Left ventricle myocardium inferior (tissue), 1 donor: Measurements from ENCODE around the gene DIAPH2. TPM values are rescaled to one million over a fixed set of nuclear protein-coding genes. Genes with fewer than 3 reads are reported as not detected.

Source experiments
- DNase-seq: peaks from one replicate; pipeline ENCODE4 v3.0.0-alpha.2; 2020
- H3K27ac ChIP-seq: fragments of 200-600 bp; replicated peaks from 2 replicates; pipeline ENCODE4 v1.8.0; 2021
- H3K27me3 ChIP-seq: fragments of 200-600 bp; 2 replicates; pipeline ENCODE4 v1.8.0; 2021; ENCODE audit warnings: low read depth
- H3K36me3 ChIP-seq: fragments of 200-600 bp; 2 replicates; pipeline ENCODE4 v1.8.0; 2021
- H3K4me1 ChIP-seq: fragments of 200-600 bp; 2 replicates; pipeline ENCODE4 v1.8.0; 2021
- H3K4me3 ChIP-seq: fragments of 200-600 bp; 2 replicates; pipeline ENCODE4 v1.8.0; 2021; ENCODE audit warnings: mild to moderate bottlenecking, moderate library complexity
- H3K9me3 ChIP-seq: fragments of 200-600 bp; replicated peaks from 2 replicates; pipeline ENCODE4 v1.8.0; 2021
- intact Hi-C: fragments of 100-400 bp; cut with micrococcal nuclease; formaldehyde crosslinking; loops from one replicate; pipeline ENCODE4 v1.11.0; 2022
- total RNA-seq: library from RNA; stranded (reverse); fragmentation: NEBNext Ultra II Directional; extraction: Animal tissue kit (Norgen Biotek cat#: 25700); gene quantifications from one replicate; pipeline ENCODE4 v1.2.1, GENCODE V29; 2021
- TF ChIP-seq, protein P1 (sequence below): fragments of 200-600 bp; IDR thresholded peaks from 2 replicates; pipeline ENCODE4 v1.8.0; 2021; ENCODE audit warnings: antibody characterized with exemption, mild to moderate bottlenecking, borderline replicate concordance
- donor health status: DM: no; HTN: yes; CAD: no; lungs with severe emphysema.

Gene DIAPH2
- total RNA-seq, 1 donor from 2014 or later, result 9.3 TPM

DNA sequence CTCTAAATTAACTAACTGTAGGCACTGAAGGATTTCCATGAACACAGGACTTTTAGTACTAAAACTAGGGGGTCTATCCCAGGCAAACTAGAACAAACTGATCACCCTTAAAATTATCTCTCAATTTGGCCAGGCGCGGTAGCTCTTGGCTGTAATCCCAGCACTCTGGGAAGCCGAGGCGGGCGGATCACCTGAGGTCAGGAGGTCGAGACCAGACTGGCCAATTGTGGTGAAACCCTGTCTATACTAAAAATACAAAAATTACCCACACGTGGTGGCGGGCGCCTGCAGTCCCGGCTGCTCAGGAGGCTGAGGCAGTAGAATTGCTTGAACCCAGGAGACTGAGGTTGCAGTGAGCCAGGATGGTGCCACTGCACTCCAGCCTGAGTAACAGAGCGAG is 635.7 kb downstream of the DIAPH2 start:
- TF ChIP-seq, protein P1, sequence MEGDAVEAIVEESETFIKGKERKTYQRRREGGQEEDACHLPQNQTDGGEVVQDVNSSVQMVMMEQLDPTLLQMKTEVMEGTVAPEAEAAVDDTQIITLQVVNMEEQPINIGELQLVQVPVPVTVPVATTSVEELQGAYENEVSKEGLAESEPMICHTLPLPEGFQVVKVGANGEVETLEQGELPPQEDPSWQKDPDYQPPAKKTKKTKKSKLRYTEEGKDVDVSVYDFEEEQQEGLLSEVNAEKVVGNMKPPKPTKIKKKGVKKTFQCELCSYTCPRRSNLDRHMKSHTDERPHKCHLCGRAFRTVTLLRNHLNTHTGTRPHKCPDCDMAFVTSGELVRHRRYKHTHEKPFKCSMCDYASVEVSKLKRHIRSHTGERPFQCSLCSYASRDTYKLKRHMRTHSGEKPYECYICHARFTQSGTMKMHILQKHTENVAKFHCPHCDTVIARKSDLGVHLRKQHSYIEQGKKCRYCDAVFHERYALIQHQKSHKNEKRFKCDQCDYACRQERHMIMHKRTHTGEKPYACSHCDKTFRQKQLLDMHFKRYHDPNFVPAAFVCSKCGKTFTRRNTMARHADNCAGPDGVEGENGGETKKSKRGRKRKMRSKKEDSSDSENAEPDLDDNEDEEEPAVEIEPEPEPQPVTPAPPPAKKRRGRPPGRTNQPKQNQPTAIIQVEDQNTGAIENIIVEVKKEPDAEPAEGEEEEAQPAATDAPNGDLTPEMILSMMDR, result no peak
- Histone ChIP-seq H3K9me3 (no peaks in the 10 kb centered on the region), H3K27me3 (no peaks in the 10 kb centered on the region), H3K4me1 (no peaks in the 10 kb centered on the region), H3K4me3 (no peak overlapping the region), H3K27ac (no peak overlapping the region), H3K36me3 (no peaks in the 10 kb centered on the region)
- intact Hi-C loops, result no loop called here
- DNase-seq, result no peak

DNA sequence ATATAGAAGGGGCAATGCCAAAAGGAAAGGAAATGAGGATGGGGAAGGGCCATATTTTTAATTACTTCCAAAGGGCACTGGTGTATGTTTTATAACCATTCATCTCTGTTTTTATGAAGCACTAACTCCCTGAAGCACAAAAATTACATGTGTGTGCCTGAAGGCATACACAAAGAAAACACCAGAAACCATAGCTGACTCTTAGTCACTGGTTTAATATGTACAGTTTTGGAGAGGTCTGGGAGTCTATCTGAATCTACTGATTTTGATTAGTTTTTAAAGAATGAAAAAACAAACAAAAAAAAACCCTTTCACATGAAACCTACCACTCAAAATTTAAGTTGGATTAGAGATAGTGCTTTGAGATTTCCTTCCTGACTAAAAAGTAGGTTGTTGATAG is 637.8 kb downstream of the DIAPH2 start:
- TF ChIP-seq, protein P1, result no peak
- H3K36me3 ChIP-seq, result no peaks in the 10 kb centered on the region
- H3K4me3 ChIP-seq, result no peak overlapping the region
- H3K4me1 ChIP-seq, result no peaks in the 10 kb centered on the region
- intact Hi-C loops, result no loop called here
- DNase-seq, result no peak
- no peak overlapping the region for H3K27ac ChIP-seq
- H3K9me3 ChIP-seq, result no peaks in the 10 kb centered on the region
- H3K27me3 ChIP-seq, result no peaks in the 10 kb centered on the region

DNA sequence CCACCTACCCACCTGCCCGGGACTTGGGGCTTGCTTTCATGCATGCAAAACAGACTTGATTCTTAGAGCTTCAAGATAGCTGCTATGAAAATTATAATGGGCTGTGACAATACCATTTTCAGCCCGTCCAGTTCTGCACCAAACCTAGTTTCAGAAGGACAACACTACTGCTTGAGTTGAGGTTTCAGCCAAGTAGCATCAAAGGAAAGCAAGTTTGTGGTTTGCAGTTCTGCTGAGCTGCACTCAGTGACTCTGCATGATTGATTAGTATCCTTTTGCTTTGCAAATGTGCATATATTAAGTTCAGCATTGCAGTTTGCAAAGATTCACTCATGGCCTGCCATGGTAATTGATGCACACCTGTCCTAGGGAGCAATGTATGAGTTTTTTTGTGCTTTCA is 641.8 kb downstream of the DIAPH2 start:
- Histone ChIP-seq H3K27me3 (no peaks in the 10 kb centered on the region), H3K9me3 (no peaks in the 10 kb centered on the region), H3K4me1 (no peaks in the 10 kb centered on the region), H3K4me3 (no peak overlapping the region), H3K36me3 (no peaks in the 10 kb centered on the region), H3K27ac (no peak overlapping the region)
- intact Hi-C loops, result no loop called here
- no peak for DNase-seq
- TF ChIP-seq, protein P1, result no peak

DNA sequence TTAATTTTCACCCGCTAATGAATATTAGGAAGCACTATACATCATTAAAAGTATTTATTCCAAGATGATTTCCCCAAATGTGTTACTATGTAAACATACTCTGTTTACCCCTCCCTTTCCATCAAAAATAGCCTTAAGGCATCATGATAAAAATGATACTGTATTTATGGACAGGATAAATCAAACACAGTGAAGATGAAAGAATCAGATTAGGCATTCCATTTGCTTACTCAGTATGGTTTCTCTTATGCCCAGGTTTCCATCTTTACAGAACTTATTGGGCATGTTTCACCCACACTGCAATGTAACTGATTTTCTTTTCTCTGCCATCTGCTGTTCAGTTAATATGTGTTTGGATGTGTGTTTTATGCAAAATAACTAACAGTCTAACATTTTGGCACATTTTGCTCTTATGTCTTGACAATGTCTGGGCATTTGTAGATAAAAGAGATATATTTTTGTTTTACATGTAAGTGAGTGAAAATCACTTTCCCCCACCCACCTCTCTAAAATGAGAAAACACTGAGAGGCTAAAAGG is 644.3 kb downstream of the DIAPH2 start:
- intact Hi-C loops, result no loop called here
- TF ChIP-seq, protein P1, result no peak
- no peak overlapping the region for H3K27ac ChIP-seq
- H3K4me1 ChIP-seq, result no peaks in the 10 kb centered on the region
- no peaks in the 10 kb centered on the region for H3K27me3 ChIP-seq
- no peak overlapping the region for H3K4me3 ChIP-seq
- H3K9me3 ChIP-seq, result no peaks in the 10 kb centered on the region
- no peak for DNase-seq
- no peaks in the 10 kb centered on the region for H3K36me3 ChIP-seq

DNA sequence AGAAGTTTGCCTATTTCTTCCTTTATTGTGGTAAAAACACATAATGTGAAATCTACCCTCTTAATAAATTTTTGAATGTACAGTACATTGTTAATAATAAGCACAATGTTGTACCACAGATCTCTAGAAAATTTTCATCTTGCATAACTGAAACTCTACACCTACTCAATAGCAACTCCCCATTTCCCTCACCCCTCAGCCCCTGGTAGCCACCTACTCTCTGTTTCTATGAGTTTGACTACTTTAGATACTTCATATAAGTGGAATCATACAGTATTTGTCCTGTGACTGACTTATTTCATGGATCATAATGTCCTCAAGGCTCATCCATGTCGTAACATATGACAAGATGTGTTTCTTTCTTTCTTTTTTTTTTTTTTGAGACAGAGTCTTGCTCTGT is 645.5 kb downstream of the DIAPH2 start:
- H3K9me3 ChIP-seq, result no peaks in the 10 kb centered on the region
- TF ChIP-seq, protein P1, result no peak
- DNase-seq, result no peak
- H3K27ac ChIP-seq, result no peak overlapping the region
- H3K36me3 ChIP-seq, result no peaks in the 10 kb centered on the region
- no peaks in the 10 kb centered on the region for H3K27me3 ChIP-seq
- H3K4me1 ChIP-seq, result no peaks in the 10 kb centered on the region
- no peak overlapping the region for H3K4me3 ChIP-seq
- intact Hi-C loops, result no loop called here
